Natural killer cell treated with Interleukin-12 subunit alpha and Interleukin-12 subunit beta and Interleukin-15 and Interleukin-18, amount 100 ng/mL, for 72 hours (primary cell): ENCODE results near the gene ACOT7. TPM values are rescaled to one million over a fixed set of nuclear protein-coding genes. Genes with fewer than 3 reads are reported as not detected.
A peak's percentile ranks its signal among the peaks of the same experiment; 100 is the strongest.
"Not testable (repeated sequence)": the region's sequence is repeated elsewhere in the genome, so short reads cannot be mapped to it uniquely, and the experiment has no call there.

Experiments
- ATAC-seq, 2 donors: fragments of 150-1000 bp; cut with Tn5 transposase in 1 of 2; sonication (Bioruptor Pico), chemical (Tn5 transposase) in 1 of 2; 2 replicates each; pipeline ENCODE4 v1.10.0; 2021
- DNase-seq: peaks from one replicate; pipeline ENCODE4 v3.0.0; 2022; ENCODE audit warnings: low spot score
- H3K27ac Mint-ChIP-seq, 2 donors: 1 replicate in 1 of 2; 2 replicates in 1 of 2; pipeline ENCODE4 v1.8.0; 2022; ENCODE audit warnings: mixed read lengths in 2 of 2, mild to moderate bottlenecking in 1 of 2, moderate library complexity in 1 of 2
- H3K27me3 Mint-ChIP-seq, 2 donors: 1 replicate in 1 of 2; 2 replicates in 1 of 2; pipeline ENCODE4 v1.8.0; 2022; ENCODE audit warnings: mixed read lengths in 2 of 2
- H3K36me3 Mint-ChIP-seq: one replicate; pipeline ENCODE4 v1.8.0; 2022; ENCODE audit warnings: mixed read lengths
- H3K4me1 Mint-ChIP-seq, 2 donors: 1 replicate in 1 of 2; 2 replicates in 1 of 2; pipeline ENCODE4 v1.8.0; 2022; ENCODE audit warnings: low read depth in 2 of 2, mixed read lengths in 2 of 2, mild to moderate bottlenecking in 1 of 2
- H3K4me3 Mint-ChIP-seq: one replicate; pipeline ENCODE4 v1.8.0; 2022; ENCODE audit warnings: mixed read lengths
- H3K9me3 Mint-ChIP-seq: 2 replicates; pipeline ENCODE4 v1.8.0; 2022; ENCODE audit warnings: mixed read lengths
- total RNA-seq, 2 donors: library from RNA; stranded (reverse); gene quantifications; one replicate each; pipeline ENCODE4 v1.2.3, GENCODE V29; 2022

ACOT7 gene
- total RNA-seq, 2 donors from 2014 or later = 49.5 to 87.5 TPM

DNA sequence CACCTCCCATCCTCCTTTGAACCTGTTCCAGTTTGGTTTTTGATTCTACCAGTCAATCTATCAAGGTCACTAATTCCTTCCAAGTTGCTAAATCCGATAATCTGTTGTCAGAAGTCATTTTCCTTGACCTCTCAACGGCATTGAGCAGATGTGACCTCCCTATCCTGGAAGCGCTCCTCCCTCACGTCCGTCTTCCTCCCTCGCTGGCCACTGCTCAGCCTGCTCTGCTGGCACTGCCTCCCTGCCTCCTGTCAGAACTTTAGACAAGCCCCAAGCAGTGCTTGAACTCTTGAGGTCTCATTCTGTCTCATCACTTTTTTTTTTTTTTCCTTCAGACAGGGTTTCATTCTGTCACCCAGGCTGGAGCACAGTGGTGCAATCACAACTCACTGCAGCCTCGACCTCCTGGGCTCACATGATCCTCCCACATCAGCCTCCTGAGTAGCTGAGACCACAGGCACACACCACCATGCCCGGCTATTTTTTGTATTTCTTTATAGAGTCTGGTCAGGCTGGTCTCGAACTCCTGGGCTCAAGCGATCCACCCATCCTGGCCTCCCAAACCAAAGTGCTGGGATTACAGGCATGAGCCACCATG, 4.4 kb upstream of the ACOT7 start:
- DNase-seq (no peak), ATAC-seq (no peak)
- peaks cover 10 to 14% of the 10 kb centered on the region in 2 donors for H3K4me1 Mint-ChIP-seq
- H3K27me3 Mint-ChIP-seq = peaks cover 0 to 2% of the 10 kb centered on the region in 2 donors
- H3K9me3 Mint-ChIP-seq = no peaks in the 10 kb centered on the region
- H3K36me3 Mint-ChIP-seq = no peaks in the 10 kb centered on the region
- no peak overlapping the region for H3K27ac Mint-ChIP-seq
- H3K4me3 Mint-ChIP-seq = no peak overlapping the region

DNA sequence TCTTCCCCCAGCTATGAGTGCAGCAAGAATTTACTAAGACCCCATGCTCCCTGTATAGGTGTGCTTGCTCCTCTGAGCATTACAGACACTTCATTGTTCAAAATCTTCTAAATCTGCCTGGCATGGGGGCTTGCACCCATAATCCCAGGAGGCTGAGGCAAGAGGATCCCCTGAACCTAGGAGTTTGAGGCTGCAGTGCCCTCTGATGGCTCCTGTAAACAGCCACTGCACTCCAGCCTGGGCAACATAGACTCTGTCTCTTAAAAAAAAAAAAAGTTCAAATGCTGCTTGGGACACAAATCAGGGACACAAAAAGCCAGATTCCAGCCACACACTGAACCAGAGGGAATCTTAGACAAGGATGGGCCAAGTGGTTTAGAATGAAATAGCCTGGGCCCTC, 3.4 kb upstream of the ACOT7 start:
- Mint-ChIP-seq H3K4me1 (peaks cover 15 to 19% of the 10 kb centered on the region in 2 donors), H3K36me3 (no peaks in the 10 kb centered on the region), H3K9me3 (no peaks in the 10 kb centered on the region), H3K27me3 (peaks cover 0 to 2% of the 10 kb centered on the region in 2 donors), H3K4me3 (peak overlapping the region; percentile 1), H3K27ac (no peak overlapping the region)
- no peak for DNase-seq
- no peak for ATAC-seq

DNA sequence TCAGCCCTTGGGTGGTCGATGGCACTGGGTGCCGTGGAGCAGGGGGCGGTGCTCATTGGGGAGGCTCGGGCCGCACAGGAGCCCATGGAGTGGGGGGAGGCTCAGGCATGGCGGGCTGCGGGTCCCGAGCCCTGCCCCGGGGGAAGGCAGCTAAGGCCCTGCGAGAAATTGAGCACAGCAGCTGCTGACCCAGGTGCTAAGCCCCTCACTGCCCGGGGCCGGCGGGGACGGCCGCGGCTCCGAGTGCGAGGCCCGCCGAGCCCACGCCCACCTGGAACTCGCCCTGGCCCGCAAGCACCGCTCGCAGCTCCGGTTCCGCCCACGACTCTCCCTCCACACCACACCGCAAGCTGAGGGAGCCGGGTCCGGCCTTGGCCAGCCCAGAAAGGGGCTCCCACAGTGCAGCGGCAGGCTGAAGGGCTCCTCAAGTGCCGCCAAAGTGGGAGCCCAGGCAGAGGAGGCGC, 2.2 kb upstream of the ACOT7 start:
- not testable (repeated sequence) for H3K27me3 Mint-ChIP-seq, H3K9me3 Mint-ChIP-seq

DNA sequence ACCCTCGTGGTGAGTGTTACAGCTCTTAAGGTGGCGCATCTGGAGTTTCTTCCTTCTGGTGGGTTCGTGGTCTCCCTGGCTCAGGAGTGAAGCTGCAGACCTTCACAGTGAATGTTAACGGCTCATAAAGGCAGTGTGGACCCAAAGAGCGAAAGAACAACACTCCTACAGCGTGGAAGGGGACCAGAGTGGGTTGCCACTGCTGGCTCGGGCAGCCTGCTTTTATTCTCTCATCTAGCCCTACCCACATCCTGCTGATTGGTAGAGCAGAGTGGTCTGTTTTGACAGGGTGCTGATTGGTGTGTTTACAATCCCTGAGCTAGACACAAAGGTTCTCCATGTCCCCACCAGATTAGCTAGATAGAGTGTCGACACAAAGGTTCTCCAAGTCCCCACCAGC, 1.6 kb upstream of the ACOT7 start:
- H3K4me3 Mint-ChIP-seq = peak overlapping the region; percentile 93
- DNase-seq, H3K36me3 Mint-ChIP-seq, H3K27me3 Mint-ChIP-seq, ATAC-seq, H3K9me3 Mint-ChIP-seq: not testable (repeated sequence)
- H3K4me1 Mint-ChIP-seq = peaks cover 18 to 22% of the 10 kb centered on the region in 2 donors
- H3K27ac Mint-ChIP-seq = peak overlapping the region; percentile 83 to 89

More for the DNA sequence above, 2.2 kb upstream of the ACOT7 start:
- not testable (repeated sequence) for DNase-seq, ATAC-seq, H3K4me3 Mint-ChIP-seq, H3K36me3 Mint-ChIP-seq, H3K27ac Mint-ChIP-seq
- H3K4me1 Mint-ChIP-seq = peaks cover 18 to 22% of the 10 kb centered on the region in 2 donors

DNA sequence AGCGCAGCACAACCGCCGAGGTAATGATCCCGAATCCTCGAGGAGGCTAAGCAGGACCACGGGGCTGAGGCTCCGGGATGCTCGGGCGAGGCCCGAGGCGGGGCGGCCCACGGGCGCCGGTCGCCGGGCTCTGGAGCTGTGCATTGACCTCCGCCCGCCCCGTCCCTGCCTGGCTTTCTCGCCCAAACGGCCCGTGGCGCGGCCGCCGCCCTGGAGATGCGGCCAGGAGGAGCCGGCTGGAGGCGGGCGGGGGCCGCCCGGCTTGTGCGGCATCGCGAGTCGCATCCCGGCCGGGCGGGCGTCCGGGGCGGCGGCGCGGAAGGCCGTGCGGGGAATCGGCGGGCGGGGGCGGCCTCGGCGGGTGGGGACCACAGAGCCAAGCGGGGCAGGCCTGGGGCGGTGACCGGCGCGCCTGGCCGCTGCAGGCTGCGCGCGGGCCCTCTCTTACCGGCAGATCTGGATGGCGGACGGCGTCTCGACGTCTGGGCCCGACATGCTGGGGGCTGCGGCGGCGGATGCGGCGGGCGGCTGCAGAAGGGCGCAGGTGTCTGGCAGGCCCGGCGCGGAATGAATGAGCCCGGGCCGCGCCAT, 663 bp downstream of the ACOT7 start:
- Mint-ChIP-seq H3K4me3 (peak overlapping the region; percentile 85), H3K27ac (peak overlapping the region in 1 of 2 donors; percentile 41), H3K9me3 (no peaks in the 10 kb centered on the region), H3K4me1 (peaks cover 20 to 22% of the 10 kb centered on the region in 2 donors), H3K36me3 (no peaks in the 10 kb centered on the region), H3K27me3 (no peaks in the 10 kb centered on the region)
- ATAC-seq = no peak
- DNase-seq = no peak

DNA sequence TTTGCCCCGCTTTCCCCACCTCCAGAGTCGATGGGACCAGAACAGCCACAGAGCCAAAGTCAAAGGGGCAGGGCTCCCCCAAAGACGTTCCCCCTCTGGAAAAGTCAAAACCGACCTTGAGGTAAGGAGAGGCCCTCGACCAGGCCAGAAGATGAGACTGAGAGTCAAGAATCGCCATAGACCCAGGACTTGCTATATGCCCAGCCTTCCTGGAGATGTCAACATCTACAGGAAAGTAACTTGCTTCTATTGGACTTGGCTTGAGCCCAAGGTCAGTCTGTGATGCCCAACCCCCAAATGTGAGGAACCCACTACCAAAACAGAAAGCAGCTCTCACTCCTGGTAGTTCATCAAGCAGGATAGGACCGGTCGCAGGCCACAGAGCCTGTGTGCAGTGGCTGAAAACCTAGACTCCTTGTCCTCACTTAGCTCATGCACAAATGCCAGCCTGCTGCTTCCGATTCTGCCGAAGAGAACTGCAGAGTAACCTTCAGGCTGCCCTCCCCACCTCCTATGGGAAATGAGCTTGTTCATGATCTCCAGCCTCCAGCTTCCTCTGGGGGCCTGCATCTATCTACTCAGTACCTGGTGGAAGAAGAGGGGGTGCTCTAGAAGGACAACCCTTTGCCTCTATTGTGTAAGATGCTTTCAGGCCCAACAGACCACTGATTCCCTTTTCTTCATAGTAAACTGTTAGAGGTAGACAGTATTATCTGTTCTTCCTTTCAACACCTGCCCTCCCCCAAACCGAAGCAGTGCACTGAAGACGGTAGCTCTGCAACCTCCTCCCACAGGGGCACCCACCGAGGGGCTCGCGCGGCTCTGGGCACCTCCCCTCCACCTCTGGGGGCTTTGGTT, 1.4 kb downstream of the ACOT7 start:
- Mint-ChIP-seq H3K27me3 (no peaks in the 10 kb centered on the region), H3K36me3 (no peaks in the 10 kb centered on the region), H3K9me3 (no peaks in the 10 kb centered on the region), H3K4me3 (peak overlapping the region; percentile 85), H3K4me1 (peaks cover 20 to 22% of the 10 kb centered on the region in 2 donors), H3K27ac (peak overlapping the region; percentile 26 to 41)
- DNase-seq (no peak), ATAC-seq (no peak)

DNA sequence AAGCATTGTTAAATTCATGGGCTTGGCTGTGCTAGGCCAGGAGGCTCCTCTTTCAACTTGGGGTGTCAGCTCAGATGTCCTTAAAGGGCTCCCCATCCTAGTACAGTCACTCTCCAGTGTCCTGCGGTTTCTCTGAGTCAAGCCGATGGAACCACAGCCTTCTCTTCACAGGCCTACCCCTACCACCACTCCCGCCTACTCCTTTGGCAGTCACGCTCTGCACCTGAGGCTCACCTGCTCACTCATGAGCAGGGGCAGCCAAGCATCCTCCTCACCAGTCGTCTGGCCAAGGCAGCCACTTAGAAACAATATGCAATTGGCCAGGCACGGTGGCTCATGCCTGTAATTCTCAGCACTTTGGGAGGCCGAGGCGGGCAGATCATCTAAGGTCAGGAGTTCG, 3.6 kb downstream of the ACOT7 start:
- Mint-ChIP-seq H3K9me3 (no peaks in the 10 kb centered on the region), H3K27ac (no peak overlapping the region), H3K4me3 (no peak overlapping the region), H3K36me3 (no peaks in the 10 kb centered on the region), H3K27me3 (no peaks in the 10 kb centered on the region), H3K4me1 (peaks cover 16 to 19% of the 10 kb centered on the region in 2 donors)
- ATAC-seq = no peak
- no peak for DNase-seq

DNA sequence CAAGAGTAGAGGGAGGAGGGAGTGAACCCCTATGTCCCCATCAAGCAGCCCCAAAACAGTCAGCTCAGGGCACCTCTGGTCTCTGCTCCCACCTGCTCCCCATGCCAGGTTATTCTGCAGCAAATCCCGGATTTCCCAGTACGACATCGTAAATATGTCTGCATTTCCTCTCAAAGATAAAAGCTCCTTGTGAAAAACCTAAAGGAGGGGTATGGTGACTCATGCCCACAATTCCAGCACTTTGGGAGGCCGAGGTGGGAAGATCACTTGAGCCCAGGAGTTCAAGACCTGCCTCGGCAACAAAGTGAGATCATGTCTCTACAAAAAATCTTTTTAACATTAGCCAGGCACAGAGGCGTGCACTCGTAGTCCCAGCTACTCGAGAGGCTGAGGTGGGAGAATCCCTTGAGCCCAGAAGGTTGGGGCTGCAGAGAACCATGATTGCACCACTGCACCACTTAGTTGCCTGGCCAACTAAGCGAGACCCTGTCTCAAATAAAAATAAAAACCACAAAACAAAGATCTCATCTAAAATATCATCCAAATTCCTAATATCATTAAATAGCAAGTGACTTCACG, 7.1 kb downstream of the ACOT7 start:
- Mint-ChIP-seq H3K36me3 (no peaks in the 10 kb centered on the region), H3K4me3 (no peak overlapping the region), H3K27me3 (no peaks in the 10 kb centered on the region), H3K27ac (no peak overlapping the region), H3K9me3 (peaks cover 2% of the 10 kb centered on the region), H3K4me1 (peaks cover 0 to 2% of the 10 kb centered on the region in 2 donors)
- DNase-seq = no peak
- ATAC-seq = no peak

DNA sequence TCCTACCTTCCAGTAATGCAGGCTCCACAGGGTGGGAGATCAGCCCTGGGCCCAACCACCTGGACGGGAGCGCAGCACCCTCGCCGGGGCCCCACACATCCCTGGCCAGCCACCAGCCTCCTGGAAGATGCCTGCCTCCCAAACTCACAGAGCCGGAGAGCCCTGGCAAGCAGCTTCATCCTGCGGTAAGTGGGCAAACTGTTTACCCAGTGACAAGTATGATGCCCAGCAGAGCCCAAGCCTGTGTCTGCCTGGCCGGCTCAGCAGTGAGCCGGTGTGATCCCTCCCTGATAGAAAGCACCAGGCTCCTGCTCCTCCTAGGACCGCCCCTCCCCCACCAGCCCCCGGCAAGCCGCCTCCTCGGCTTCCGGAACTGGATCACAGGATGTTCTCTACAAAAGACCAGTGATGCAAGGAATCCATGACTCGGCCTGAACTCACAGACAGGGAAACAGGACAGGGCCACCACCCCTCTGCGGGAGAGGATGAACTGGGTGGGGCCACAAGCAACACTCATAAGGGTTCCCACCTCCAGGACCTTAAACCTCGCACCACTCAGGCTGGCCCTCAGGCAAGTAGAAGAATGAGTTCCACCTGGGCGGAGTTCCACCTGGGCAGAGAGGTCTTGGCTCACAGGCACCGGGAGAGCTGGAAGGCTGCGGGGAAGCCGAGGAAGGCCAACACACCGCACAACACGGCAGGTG, 7.9 kb downstream of the ACOT7 start:
- no peaks in the 10 kb centered on the region for H3K27me3 Mint-ChIP-seq
- DNase-seq (no peak), ATAC-seq (peak in 1 of 2 donors; percentile 40)
- no peak overlapping the region for H3K27ac Mint-ChIP-seq
- H3K9me3 Mint-ChIP-seq = peaks cover 2% of the 10 kb centered on the region
- H3K4me1 Mint-ChIP-seq = peaks cover 0 to 2% of the 10 kb centered on the region in 2 donors
- H3K4me3 Mint-ChIP-seq = no peak overlapping the region
- no peaks in the 10 kb centered on the region for H3K36me3 Mint-ChIP-seq

DNA sequence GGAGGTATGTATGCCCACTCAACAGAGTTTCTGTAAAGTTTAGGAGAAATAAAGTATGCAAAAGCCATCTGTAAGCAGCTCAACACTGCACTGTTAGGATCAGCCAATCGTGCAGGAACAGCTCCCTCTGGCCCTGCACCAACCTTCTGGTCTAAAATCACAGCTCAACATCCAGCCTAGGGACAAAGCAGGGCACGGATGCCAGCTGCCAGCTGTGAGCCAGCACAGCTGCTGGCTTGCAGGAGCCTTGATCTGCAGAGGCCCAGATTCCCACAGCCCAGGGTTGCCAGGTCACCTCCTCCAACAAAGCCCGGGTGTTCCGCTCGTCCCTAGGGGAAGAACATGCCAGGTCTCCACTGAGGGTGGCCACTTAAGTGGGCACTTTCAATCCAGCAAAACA, 8.6 kb downstream of the ACOT7 start:
- Mint-ChIP-seq H3K4me3 (no peak overlapping the region), H3K9me3 (peaks cover 2% of the 10 kb centered on the region), H3K4me1 (peaks cover 0 to under 1% of the 10 kb centered on the region in 2 donors), H3K36me3 (no peaks in the 10 kb centered on the region), H3K27ac (no peak overlapping the region), H3K27me3 (no peaks in the 10 kb centered on the region)
- ATAC-seq = no peak
- DNase-seq = no peak

DNA sequence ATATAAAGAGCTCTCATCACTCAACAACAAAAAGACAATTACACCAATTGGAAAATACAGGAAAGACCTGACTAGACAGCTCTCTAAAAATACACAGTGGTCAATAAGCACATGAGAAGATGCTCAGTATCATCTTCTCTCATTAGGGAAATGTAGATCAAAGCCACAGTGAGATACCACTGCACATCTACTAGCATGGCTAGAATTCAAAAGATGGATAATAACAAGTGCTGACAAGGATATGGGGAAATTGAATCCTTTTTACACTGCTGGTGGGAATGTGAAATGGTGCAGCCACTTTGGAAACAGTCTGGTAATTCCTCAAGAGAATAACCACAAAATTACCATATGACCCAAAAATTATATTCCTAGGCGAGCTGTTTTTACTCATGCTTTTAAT, 9.4 kb downstream of the ACOT7 start:
- H3K27ac Mint-ChIP-seq = no peak overlapping the region
- DNase-seq (no peak), ATAC-seq (no peak)
- H3K36me3 Mint-ChIP-seq = no peaks in the 10 kb centered on the region
- H3K4me1 Mint-ChIP-seq = peaks cover 0 to 4% of the 10 kb centered on the region in 2 donors
- H3K4me3 Mint-ChIP-seq = no peak overlapping the region
- H3K9me3 Mint-ChIP-seq = peaks cover 2% of the 10 kb centered on the region
- no peaks in the 10 kb centered on the region for H3K27me3 Mint-ChIP-seq

DNA sequence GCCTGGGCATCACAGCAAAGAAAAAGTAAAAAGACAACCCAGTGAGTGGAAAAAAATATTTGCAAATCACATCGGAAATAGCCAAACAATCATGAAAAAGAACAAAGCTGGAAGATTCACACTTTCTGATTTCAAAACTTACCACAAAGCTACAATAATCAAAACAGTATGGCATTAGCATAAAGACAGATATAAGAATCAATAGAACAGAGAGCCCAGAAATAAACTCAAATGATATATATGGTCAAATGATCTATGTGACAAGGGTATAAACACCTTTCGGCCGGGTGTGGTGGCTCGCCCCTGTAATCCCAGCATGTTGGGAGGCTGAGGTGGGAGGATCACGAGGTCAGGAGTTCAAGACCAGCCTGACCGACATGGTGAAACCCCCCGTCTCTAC, 13.5 kb downstream of the ACOT7 start:
- Mint-ChIP-seq H3K4me3 (no peak overlapping the region), H3K36me3 (no peaks in the 10 kb centered on the region), H3K4me1 (peaks cover 0 to 4% of the 10 kb centered on the region in 2 donors), H3K9me3 (peaks cover 2% of the 10 kb centered on the region), H3K27ac (no peak overlapping the region), H3K27me3 (no peaks in the 10 kb centered on the region)
- ATAC-seq (no peak), DNase-seq (no peak)

DNA sequence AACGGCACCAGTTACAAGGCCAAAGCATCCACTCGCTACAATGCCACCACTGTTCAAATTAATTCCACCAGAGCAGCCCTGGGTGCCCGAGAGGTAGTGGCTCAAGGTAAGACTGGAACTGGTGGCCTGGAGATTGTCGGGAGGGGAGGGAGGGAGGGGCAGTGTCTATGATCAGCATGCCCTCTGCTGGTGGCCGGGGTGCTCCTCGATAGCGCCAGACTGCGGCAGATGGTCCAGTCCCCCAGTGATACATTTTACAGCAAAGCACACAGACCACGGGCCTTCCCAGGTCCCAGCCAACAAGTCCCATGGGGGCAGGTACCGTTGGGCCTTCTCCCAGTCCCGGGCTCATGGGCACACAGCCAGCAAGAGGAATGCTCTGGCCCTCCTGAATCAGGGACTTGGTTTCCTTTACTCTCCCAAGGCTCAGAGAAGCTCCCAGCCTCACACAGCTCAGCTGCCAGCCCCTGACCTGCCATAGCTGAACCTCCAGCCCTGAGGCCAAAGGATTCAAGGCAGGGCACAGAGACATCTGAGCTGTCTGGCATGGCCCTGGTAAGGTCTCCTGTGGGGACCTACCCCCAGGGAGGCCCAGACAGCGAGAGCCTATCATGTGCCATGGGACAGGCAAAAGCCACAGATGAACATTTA, 15.3 kb downstream of the ACOT7 start:
- H3K9me3 Mint-ChIP-seq = no peaks in the 10 kb centered on the region

More for the DNA sequence above, 15.3 kb downstream of the ACOT7 start:
- DNase-seq (no peak), ATAC-seq (no peak)
- no peaks in the 10 kb centered on the region for H3K27me3 Mint-ChIP-seq
- H3K36me3 Mint-ChIP-seq = no peaks in the 10 kb centered on the region
- no peak overlapping the region for H3K27ac Mint-ChIP-seq
- peaks cover 0 to 4% of the 10 kb centered on the region in 2 donors for H3K4me1 Mint-ChIP-seq
- no peak overlapping the region for H3K4me3 Mint-ChIP-seq
